GM13976 (cell line): Measurements from ENCODE around the gene MON2.

ENCODE experiments used
- DNase-seq: peaks from one replicate; pipeline ENCODE4 v3.0.0; 2012; ENCODE audit warnings: low spot score
- CTCF ChIP-seq: IDR thresholded peaks from 2 replicates; pipeline ENCODE4 v1.5.1; 2012; ENCODE audit warnings: borderline replicate concordance, mild to moderate bottlenecking; ENCODE audit not compliant: insufficient read depth; ENCODE audit errors: extremely low read depth, missing control alignments, control extremely low read depth
- in situ Hi-C: fragments of 300-500 bp; cut with MboI; formaldehyde crosslinking; loops from one replicate; pipeline ENCODE4 v1.12.0; 2022; ENCODE audit warnings: low sequenced_read_pairs, mixed read lengths, inconsistent platforms; ENCODE audit not compliant: unreplicated experiment

The MON2 gene

GRCh38 chr12:62532333-62532732 lies 65.7 kb downstream of the MON2 start:
- in situ Hi-C loops = no loop called here
- TF ChIP-seq CTCF = no peak
- DNase-seq = no peak

- DNase-seq = no peak
- in situ Hi-C loops = no loop called here
- no peak for TF ChIP-seq CTCF
Measured at GRCh38 chr12:62533087-62533754, 66.6 kb downstream of the MON2 start.

- no peak for TF ChIP-seq CTCF
- in situ Hi-C loops = no loop called here
- DNase-seq = peak; percentile 18
Measured at GRCh38 chr12:62533755-62534107, 67.1 kb downstream of the MON2 start.

GRCh38 chr12:62536546-62536945 lies 69.9 kb downstream of the MON2 start:
- DNase-seq = no peak
- in situ Hi-C loops = no loop called here
- TF ChIP-seq CTCF = no peak

GRCh38 chr12:62537551-62537950 lies 70.9 kb downstream of the MON2 start:
- no peak for DNase-seq
- TF ChIP-seq CTCF = no peak
- in situ Hi-C loops = no loop called here

- no peak for TF ChIP-seq CTCF
- in situ Hi-C loops = no loop called here
Measured at GRCh38 chr12:62540354-62540753, 73.7 kb downstream of the MON2 start.

More at GRCh38 chr12:62540354-62540753, 73.7 kb downstream of the MON2 start:
- no peak for DNase-seq
